HepG2 (cell line): ENCODE results near the gene PIEZO1. TPM values are rescaled to one million over a fixed set of nuclear protein-coding genes. Genes with fewer than 3 reads are reported as not detected.
A peak's percentile ranks its signal among the peaks of the same experiment; 100 is the strongest.

Experiments used
- AGO2 ChIP-seq: fragments of 200-400 bp; formaldehyde crosslinking; optimal IDR thresholded peaks from 2 replicates; pipeline ENCODE3; 2017; ENCODE audit warnings: mild to moderate bottlenecking, low read depth, low read length, moderate library complexity
- AKAP8 ChIP-seq: sonication (generic); formaldehyde crosslinking; IDR thresholded peaks from 2 replicates; pipeline ENCODE4 v1.5.1; 2020; ENCODE audit warnings: mild to moderate bottlenecking, missing genetic modification reagents
- CBFB ChIP-seq: sonication (generic); formaldehyde crosslinking; IDR thresholded peaks from 2 replicates; pipeline ENCODE4 v1.4.0; 2020; ENCODE audit warnings: missing genetic modification reagents
- CTCF ChIP-seq: sonication (generic); formaldehyde crosslinking; IDR thresholded peaks from 2 replicates; pipeline ENCODE4 v1.5.0; 2020; ENCODE audit warnings: mild to moderate bottlenecking, missing genetic modification reagents, moderate library complexity
- DZIP1 ChIP-seq: sonication (generic); formaldehyde crosslinking; IDR thresholded peaks from 2 replicates; pipeline ENCODE4 v1.5.0; 2020; ENCODE audit warnings: mild to moderate bottlenecking, missing genetic modification reagents
- HIC2 ChIP-seq: sonication (generic); formaldehyde crosslinking; IDR thresholded peaks from 2 replicates; pipeline ENCODE4 v1.9.0; 2022; ENCODE audit warnings: low read depth, missing genetic modification reagents
- RAD21 ChIP-seq: fragments of 450-650 bp; formaldehyde crosslinking; IDR thresholded peaks from 2 replicates; pipeline ENCODE4 v1.5.0; 2020; ENCODE audit warnings: mild to moderate bottlenecking
- REPIN1 ChIP-seq: sonication (generic); formaldehyde crosslinking; IDR thresholded peaks from 2 replicates; pipeline ENCODE4 v1.8.0; 2022; ENCODE audit warnings: missing genetic modification reagents, low read depth, mild to moderate bottlenecking, borderline replicate concordance
- SALL2 ChIP-seq: sonication (generic); formaldehyde crosslinking; IDR thresholded peaks from 2 replicates; pipeline ENCODE4 v1.8.1; 2023; ENCODE audit warnings: mild to moderate bottlenecking, missing genetic modification reagents, inconsistent platforms
- ZBTB43 ChIP-seq: sonication (generic); formaldehyde crosslinking; conservative IDR thresholded peaks from 2 replicates; pipeline ENCODE4 v1.4.0; 2020; ENCODE audit warnings: missing genetic modification reagents
- ZBTB7A ChIP-seq: sonication (generic); formaldehyde crosslinking; IDR thresholded peaks from 2 replicates; pipeline ENCODE4 v1.8.0; 2022; ENCODE audit warnings: mild to moderate bottlenecking, missing genetic modification reagents
- ZNF160 ChIP-seq: sonication (generic); formaldehyde crosslinking; IDR thresholded peaks from 2 replicates; pipeline ENCODE4 v1.8.0; 2022; ENCODE audit warnings: mild to moderate bottlenecking, inconsistent platforms, missing genetic modification reagents
- ZNF280B ChIP-seq: sonication (generic); formaldehyde crosslinking; IDR thresholded peaks from 2 replicates; pipeline ENCODE4 v1.5.0; 2020; ENCODE audit warnings: missing genetic modification reagents, mild to moderate bottlenecking, borderline replicate concordance
- ZNF569 ChIP-seq: sonication (generic); formaldehyde crosslinking; IDR thresholded peaks from 2 replicates; pipeline ENCODE4 v1.5.0; 2020; ENCODE audit warnings: mild to moderate bottlenecking, missing genetic modification reagents, moderate library complexity, borderline replicate concordance
- ZNF597 ChIP-seq: sonication (generic); formaldehyde crosslinking; IDR thresholded peaks from 2 replicates; pipeline ENCODE4 v1.5.0; 2020; ENCODE audit warnings: missing genetic modification reagents
- ZNF780A ChIP-seq: sonication (generic); formaldehyde crosslinking; IDR thresholded peaks from 2 replicates; pipeline ENCODE4 v1.8.0; 2022; ENCODE audit warnings: mild to moderate bottlenecking, missing genetic modification reagents, moderate library complexity
- ZNF883 ChIP-seq: sonication (generic); formaldehyde crosslinking; IDR thresholded peaks from 2 replicates; pipeline ENCODE4 v1.5.1; 2020; ENCODE audit warnings: mild to moderate bottlenecking, missing genetic modification reagents; ENCODE audit errors: not compliant biosample characterization
- polyA plus RNA-seq, 8 experiments: library from polyadenylated mRNA; depleted of rRNA in 3 of 8; stranded (reverse) in 7 of 8; unstranded in 1 of 8; fragments of >200 nt; fragmentation: Illumina TruSeq in 4 of 8; extraction: Trizol in 4 of 8; gene quantifications; 2 replicates each; pipeline versions ENCODE4 v1.2.1 to v1.2.3, GENCODE V29; 2011 to 2016; ENCODE audit warnings: low read depth in 4 of 8, missing spikeins in 1 of 8, mixed read lengths in 1 of 8; ENCODE audit not compliant: insufficient read depth in 1 of 8
- total RNA-seq, 5 experiments: library from RNA; depleted of rRNA; stranded (reverse); fragments of >200 nt; fragmentation: Illumina TruSeq; extraction: Trizol; gene quantifications; 2 replicates each; pipeline ENCODE4 v1.2.3, GENCODE V29; 2016; ENCODE audit warnings: low read depth in 1 of 5

Gene PIEZO1
- total and polyA plus RNA-seq, 2 of the 13 experiments (the other 11 are each of a cell fraction or from before 2014, with no cell fraction given), result 67.9 to 85.0 TPM

GRCh38 chr16:88815901-88816589 is 31.0 kb upstream of the PIEZO1 start (continued):
- TF ChIP-seq REPIN1 (CRISPR knock-in tag) (peak; percentile 65; the same call in 1 of the 2 replicates), ZNF780A (CRISPR knock-in tag) (no peak), CTCF (CRISPR knock-in tag) (peak; percentile 99), ZBTB43 (CRISPR knock-in tag) (no peak), AGO2 (peak; percentile 54), ZBTB7A (CRISPR knock-in tag) (0 out of 2 replicates have a peak, but pooled peaks have one; percentile 27), ZNF280B (CRISPR knock-in tag) (peak; percentile 76), RAD21 (CRISPR knock-in tag) (peak; percentile 92), ZNF569 (CRISPR knock-in tag) (no peak), AKAP8 (CRISPR knock-in tag) (0 out of 2 replicates have a peak, but pooled peaks have one; percentile 45), SALL2 (CRISPR knock-in tag) (0 out of 2 replicates have a peak, but pooled peaks have one; percentile 46), DZIP1 (CRISPR knock-in tag) (0 out of 2 replicates have a peak, but pooled peaks have one; percentile 22), CBFB (CRISPR knock-in tag) (0 out of 2 replicates have a peak, but pooled peaks have one; percentile 66), ZNF883 (CRISPR knock-in tag) (peak; percentile 27), HIC2 (CRISPR knock-in tag) (peak; percentile 87), ZNF597 (no peak), ZNF160 (CRISPR knock-in tag) (no peak)
